H1 (cell line): ENCODE measurements around the gene DNAJC27. TPM values are rescaled to one million over a fixed set of nuclear protein-coding genes. Genes with fewer than 3 reads are reported as not detected.
"Not testable (repeated sequence)": the region's sequence is repeated elsewhere in the genome, so short reads cannot be mapped to it uniquely, and the experiment has no call there.

Experiments
- CTCF ChIA-PET: fragments of 300-600 bp; sonication (Branson Sonifier 250); formaldehyde crosslinking; loops from one replicate; lab custom pipeline; 2021; ENCODE audit not compliant: partially characterized antibody; lab: Charles Lee
- POLR2A ChIA-PET: fragments of 300-600 bp; sonication (Branson Sonifier 250); formaldehyde crosslinking; loops from one replicate; lab custom pipeline; 2021; ENCODE audit warnings: inconsistent platforms; ENCODE audit not compliant: partially characterized antibody; lab: Charles Lee
- DNase-seq, 2 experiments: peaks; one replicate each; pipeline versions ENCODE4 v3.0.0 to v3.0.0-alpha.2; 2010 to 2022; ENCODE audit warnings: low spot score in 2 of 2, low read depth in 1 of 2, mixed read lengths in 1 of 2
- FAIRE-seq: peaks from 2 replicates; lab custom pipeline; 2011; peaks lifted over from hg19 to GRCh38; lab: Jason Lieb, UNC
- H2AFZ ChIP-seq: 2 replicates; pipeline ENCODE4 v1.8.1; 2012; ENCODE audit warnings: low read length, inconsistent platforms
- H2AK5ac ChIP-seq: 2 replicates; pipeline ENCODE4 v1.6.1; 2013; ENCODE audit warnings: low read depth, low read length
- H2BK120ac ChIP-seq: replicated peaks from 2 replicates; pipeline ENCODE3; 2013; ENCODE audit warnings: low read depth, low read length, inconsistent platforms
- H2BK12ac ChIP-seq: 2 replicates; pipeline ENCODE4 v1.6.1; 2013; ENCODE audit warnings: low read depth, low read length
- H2BK15ac ChIP-seq: 2 replicates; pipeline ENCODE4 v1.6.1; 2013; ENCODE audit warnings: low read length
- H2BK20ac ChIP-seq: 2 replicates; pipeline ENCODE4 v1.6.1; 2013; ENCODE audit warnings: low read length
- H2BK5ac ChIP-seq: 2 replicates; pipeline ENCODE4 v1.6.1; 2013; ENCODE audit warnings: low read depth, low read length
- H3K14ac ChIP-seq: 2 replicates; pipeline ENCODE4 v1.6.1; 2013; ENCODE audit warnings: inconsistent platforms; ENCODE audit not compliant: insufficient read length
- H3K18ac ChIP-seq: 2 replicates; pipeline ENCODE4 v1.6.1; 2013; ENCODE audit warnings: low read length; ENCODE audit errors: extremely low read depth
- H3K23ac ChIP-seq: 2 replicates; pipeline ENCODE4 v1.6.1; 2013; ENCODE audit warnings: inconsistent platforms; ENCODE audit not compliant: insufficient read length
- H3K23me2 ChIP-seq: 2 replicates; pipeline ENCODE4 v1.6.1; 2013; ENCODE audit warnings: low read depth, low read length
- H3K27ac ChIP-seq: 2 replicates; pipeline ENCODE4 v1.6.1; 2011; ENCODE audit warnings: low read depth, low read length, inconsistent platforms
- H3K27me3 ChIP-seq, 4 experiments: replicated peaks in 1 of 4; 1 replicate in 1 of 4; 2 replicates in 3 of 4; pipeline versions ENCODE4 v1.6.1 to v1.8.1; 2011 to 2013; ENCODE audit warnings: low read length in 3 of 4, mild to moderate bottlenecking in 3 of 4, inconsistent platforms in 2 of 4, mixed read lengths in 2 of 4, moderate library complexity in 1 of 4; ENCODE audit not compliant: control insufficient read depth in 3 of 4, insufficient read depth in 3 of 4; ENCODE audit errors: extremely low read depth in 1 of 4
- H3K36me3 ChIP-seq, 4 experiments: 2 replicates each; pipeline versions ENCODE4 v1.6.1 to v1.8.1; 2011 to 2013; ENCODE audit warnings: mild to moderate bottlenecking in 4 of 4, low read length in 3 of 4, moderate library complexity in 2 of 4, control low read depth in 1 of 4, inconsistent platforms in 1 of 4; ENCODE audit not compliant: insufficient read depth in 4 of 4, control insufficient read depth in 2 of 4
- H3K4ac ChIP-seq: replicated peaks from 2 replicates; pipeline ENCODE3; 2013; ENCODE audit warnings: low read length, low read depth, mixed read lengths, inconsistent platforms; ENCODE audit not compliant: insufficient read length
- H3K4me1 ChIP-seq, 4 experiments: replicated peaks in 1 of 4; 1 replicate in 1 of 4; 2 replicates in 3 of 4; pipeline versions ENCODE4 v1.6.1 to v1.8.1; 2011 to 2013; ENCODE audit warnings: low read length in 3 of 4, inconsistent platforms in 2 of 4, mixed read lengths in 1 of 4; ENCODE audit not compliant: insufficient read depth in 4 of 4, control insufficient read depth in 3 of 4
- H3K4me2 ChIP-seq, 2 experiments: 2 replicates each; pipeline versions ENCODE4 v1.6.1 to v1.8.1; 2011 to 2013; ENCODE audit warnings: low read depth in 2 of 2, low read length in 2 of 2, control low read depth in 1 of 2, inconsistent platforms in 1 of 2, mild to moderate bottlenecking in 1 of 2; ENCODE audit not compliant: insufficient read depth in 1 of 2
- H3K4me3 ChIP-seq, 4 experiments: fragments of 200-600, 300-600 bp in 1 of 4; sonication (generic), shearing (Covaris generic), sonication (Bioruptor Twin) in 1 of 4; 2 replicates each; pipeline versions ENCODE4 v1.5.1 to v1.8.1; 2011 to 2016; ENCODE audit warnings: low read length in 4 of 4, low read depth in 3 of 4, control low read depth in 2 of 4, inconsistent platforms in 2 of 4, mild to moderate bottlenecking in 2 of 4, mixed read lengths in 1 of 4, moderate library complexity in 1 of 4; ENCODE audit not compliant: insufficient read depth in 2 of 4; ENCODE audit errors: extremely low read depth in 1 of 4
- H3K56ac ChIP-seq: replicated peaks from 2 replicates; pipeline ENCODE3; 2013; ENCODE audit warnings: low read depth, mild to moderate bottlenecking, mixed read lengths, low read length, inconsistent platforms; ENCODE audit not compliant: insufficient read length
- H3K79me1 ChIP-seq: 2 replicates; pipeline ENCODE4 v1.6.1; 2013; ENCODE audit warnings: low read depth, low read length, control low read depth
- H3K79me2 ChIP-seq, 2 experiments: 2 replicates each; pipeline versions ENCODE4 v1.6.1 to v1.8.1; 2012 to 2013; ENCODE audit warnings: low read length in 2 of 2, mild to moderate bottlenecking in 2 of 2, inconsistent platforms in 1 of 2; ENCODE audit not compliant: insufficient read depth in 2 of 2, control insufficient read depth in 1 of 2
- H3K9ac ChIP-seq, 4 experiments: replicated peaks in 1 of 4; 1 replicate in 1 of 4; 2 replicates in 3 of 4; pipeline versions ENCODE4 v1.6.1 to v1.8.1; 2011 to 2013; ENCODE audit warnings: low read depth in 3 of 4, low read length in 3 of 4, control low read depth in 2 of 4, mild to moderate bottlenecking in 2 of 4, moderate library complexity in 2 of 4, inconsistent platforms in 1 of 4; ENCODE audit errors: extremely low read depth in 1 of 4
- H3K9me3 ChIP-seq, 2 experiments: 2 replicates each; pipeline versions ENCODE4 v1.6.1 to v1.8.1; 2012 to 2013; ENCODE audit warnings: mild to moderate bottlenecking in 2 of 2, moderate library complexity in 2 of 2, control low read depth in 1 of 2, inconsistent platforms in 1 of 2, low read depth in 1 of 2, low read length in 1 of 2, mixed read lengths in 1 of 2; ENCODE audit not compliant: insufficient read depth in 2 of 2
- H4K20me1 ChIP-seq, 2 experiments: replicated peaks in 1 of 2; 2 replicates each; pipeline versions ENCODE3 to v1.8.1; 2011 to 2013; ENCODE audit warnings: inconsistent platforms in 2 of 2, low read length in 2 of 2, mild to moderate bottlenecking in 1 of 2; ENCODE audit not compliant: insufficient read depth in 2 of 2, control insufficient read depth in 1 of 2
- H4K5ac ChIP-seq: 2 replicates; pipeline ENCODE4 v1.6.1; 2013; ENCODE audit warnings: low read length, low read depth, mixed read lengths, inconsistent platforms; ENCODE audit not compliant: insufficient read length
- H4K8ac ChIP-seq: 2 replicates; pipeline ENCODE4 v1.8.0; 2013; ENCODE audit warnings: mild to moderate bottlenecking, moderate library complexity, low read length, inconsistent platforms; ENCODE audit not compliant: insufficient read depth; ENCODE audit errors: extremely low read depth
- H4K91ac ChIP-seq: replicated peaks from 2 replicates; pipeline ENCODE3; 2013; ENCODE audit warnings: low read length, mixed read lengths, inconsistent platforms; ENCODE audit not compliant: insufficient read length
- WGBS, 2 experiments: shearing (Covaris generic) in 1 of 2; methylation state at CpG; one replicate each; pipeline versions ENCODE4 v1.1.6 to v1.1.7; 2013 to 2015; ENCODE audit warnings: low lambda C conversion rate in 2 of 2, mixed read lengths in 2 of 2, inconsistent platforms in 1 of 2, low coverage in 1 of 2, missing lambda C conversion rate in 1 of 2; ENCODE audit not compliant: insufficient replicate concordance in 2 of 2, insufficient coverage in 1 of 2, insufficient read length in 1 of 2; ENCODE audit errors: extremely low coverage in 1 of 2, missing lambda C conversion rate in 1 of 2; 5-methylcytosine and 5-hydroxymethylcytosine counted together
- polyA plus RNA-seq, 7 experiments: library from polyadenylated mRNA; depleted of rRNA in 3 of 7; stranded (reverse) in 5 of 7; unstranded in 2 of 7; fragments of >200 nt in 5 of 7; fragments of 200-250 nt in 2 of 7; gene quantifications; 1 replicate in 5 of 7; 2 replicates in 1 of 7; 4 replicates in 1 of 7; pipeline versions ENCODE4 v1.2.1 to v1.2.3, GENCODE V29; 2011 to 2013; ENCODE audit warnings: missing spikeins in 2 of 7, mixed read lengths in 2 of 7
- total RNA-seq: library from RNA; stranded (reverse); fragmentation: NEBNext Ultra II Directional; extraction: Animal tissue kit (Norgen Biotek cat#: 25700); gene quantifications from 2 replicates; pipeline ENCODE4 v1.2.1, GENCODE V29; 2021

Gene DNAJC27
- total and polyA plus RNA-seq, 2 of the 8 experiments (the other 6 are each of a cell fraction or from before 2014, with no cell fraction given): 1.4 to 4.5 TPM

DNA sequence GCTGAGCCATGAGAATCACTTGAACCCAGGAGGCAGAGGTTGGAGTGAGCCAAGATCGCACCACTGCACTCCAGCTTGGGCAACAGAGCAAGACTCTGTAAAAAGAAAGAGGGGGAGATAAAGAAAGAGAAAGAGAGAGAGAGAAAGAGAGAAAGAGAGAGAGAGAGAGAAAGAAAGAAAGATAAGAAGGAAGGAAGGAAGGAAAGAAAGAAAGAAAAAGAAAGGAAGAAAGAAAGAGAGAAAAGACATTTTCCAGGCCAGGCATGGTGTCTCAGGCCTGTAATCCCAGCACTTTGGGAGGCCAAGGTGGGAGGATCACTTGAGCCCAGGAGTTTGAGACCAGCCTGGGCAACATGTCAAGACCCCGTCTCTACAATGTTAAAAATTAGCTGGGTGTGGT lies 39.6 kb upstream of the DNAJC27 start:
- H3K4me3 ChIP-seq, FAIRE-seq, H4K20me1 ChIP-seq, H3K23ac ChIP-seq, H2AK5ac ChIP-seq, H3K79me1 ChIP-seq, H3K27me3 ChIP-seq, H3K56ac ChIP-seq, H4K5ac ChIP-seq, H3K23me2 ChIP-seq, H2BK120ac ChIP-seq, H3K9ac ChIP-seq, H3K36me3 ChIP-seq, DNase-seq, H4K8ac ChIP-seq, H3K27ac ChIP-seq, H2BK20ac ChIP-seq, H4K91ac ChIP-seq, H3K14ac ChIP-seq, H3K4ac ChIP-seq, POLR2A ChIA-PET, H3K4me2 ChIP-seq, H2BK5ac ChIP-seq, H3K9me3 ChIP-seq, H2BK15ac ChIP-seq, H2AFZ ChIP-seq, H3K18ac ChIP-seq, H3K4me1 ChIP-seq, H3K79me2 ChIP-seq, H2BK12ac ChIP-seq: not testable (repeated sequence)
- 82% methylated on average over 2 of the region's 2 CpGs; no CpG with 5 or more reads in 1 of the 2 experiments for WGBS, 2 experiments
- CTCF ChIA-PET: interaction anchor here (0.6 kb wide), 2 partner anchors 16 to 24 kb away, joined by 3 to 4 read pairs; no protein-coding TSS in a partner anchor
